ENCODE results near the gene LCORL. TPM values are rescaled to one million over a fixed set of nuclear protein-coding genes. Genes with fewer than 3 reads are reported as not detected.

Gene LCORL
- total and polyA plus RNA-seq, 2 experiments from 2014 or later: 21.0 to 28.7 TPM

GRCh38 chr4:18033111-18034085 is 11.8 kb upstream of the LCORL start:
- H4K20me1 ChIP-seq (replicated peaks; ENCODE audit: insufficient read depth): no peaks in the 10 kb centered on the region
- no peak overlapping the region for H3K27ac Mint-ChIP-seq
- H3K4me2 ChIP-seq: no peak overlapping the region
- DNase-seq (ENCODE audit: low spot score): no peak
- no peak overlapping the region for H3K4me3 ChIP-seq
- H3K4me3 Mint-ChIP-seq: no peak overlapping the region
- H3K36me3 ChIP-seq (ENCODE audit: insufficient read depth): no peaks in the 10 kb centered on the region
- H3K9me2 ChIP-seq (ENCODE audit: insufficient read depth): no peaks in the 10 kb centered on the region; the same call in 1 of the 2 replicates
- H3F3A ChIP-seq (replicated peaks; ENCODE audit: low read depth): no peaks in the 10 kb centered on the region
- no peaks in the 10 kb centered on the region for H3K79me2 ChIP-seq (replicated peaks; ENCODE audit: insufficient read depth)
- TF ChIP-seq ZNF462 (CRISPR knock-in tag; IDR thresholded peaks at IDR 0.05) (no peak), EZH2phosphoT487 (IDR thresholded peaks at IDR 0.05; ENCODE audit: unreplicated experiment) (no peak), STAT1 (IDR thresholded peaks at IDR 0.05; ENCODE audit: unreplicated experiment) (no peak), ETS1 (IDR thresholded peaks at IDR 0.05) (no peak), REST (IDR thresholded peaks at IDR 0.05; ENCODE audit: unreplicated experiment) (no peak)
- H3K27ac ChIP-seq (ENCODE audit: low read depth): no peak overlapping the region
- peak overlapping the region; percentile 79; the same call in 1 of the 2 replicates for H2AFZ ChIP-seq
- no peaks in the 10 kb centered on the region for H3K9me3 Mint-ChIP-seq
- peaks cover 2% of the 10 kb centered on the region for H3K27me3 Mint-ChIP-seq (ENCODE audit: insufficient read depth, low read depth, poor library complexity)
- H3K4me1 ChIP-seq (ENCODE audit: insufficient read depth): no peaks in the 10 kb centered on the region
- no peak for ATAC-seq
- H3K27me3 ChIP-seq (ENCODE audit: insufficient read depth): no peaks in the 10 kb centered on the region
- no peaks in the 10 kb centered on the region for H3K36me3 Mint-ChIP-seq (ENCODE audit: low read depth)
- H3K4me1 Mint-ChIP-seq: no peaks in the 10 kb centered on the region; the same call in 2 of the 3 replicates
